GM18526 (cell line): ENCODE measurements around the gene WFS1.

Source experiments
- POLR2A ChIP-seq: IDR thresholded peaks from 3 replicates; pipeline ENCODE4 v1.6.1; 2011; ENCODE audit not compliant: insufficient read length; ENCODE audit errors: extremely low read depth

WFS1 gene

GRCh38 chr4:6329478-6330383 lies 60.1 kb downstream of the WFS1 start:
- TF ChIP-seq POLR2A: no peak

- TF ChIP-seq POLR2A: no peak
Measured at GRCh38 chr4:6330384-6330767, 60.7 kb downstream of the WFS1 start.

GRCh38 chr4:6331018-6331417 lies 61.4 kb downstream of the WFS1 start:
- no peak for TF ChIP-seq POLR2A

- no peak for TF ChIP-seq POLR2A
Measured at GRCh38 chr4:6331468-6331867, 61.8 kb downstream of the WFS1 start.

GRCh38 chr4:6332042-6332668 lies 62.5 kb downstream of the WFS1 start:
- TF ChIP-seq POLR2A: no peak

- TF ChIP-seq POLR2A: no peak
Measured at GRCh38 chr4:6332669-6333050, 63.0 kb downstream of the WFS1 start.

GRCh38 chr4:6333301-6334202 lies 63.9 kb downstream of the WFS1 start:
- TF ChIP-seq POLR2A: no peak

GRCh38 chr4:6334203-6334887 lies 64.7 kb downstream of the WFS1 start:
- no peak for TF ChIP-seq POLR2A

GRCh38 chr4:6335040-6335590 lies 65.5 kb downstream of the WFS1 start:
- no peak for TF ChIP-seq POLR2A

- no peak for TF ChIP-seq POLR2A
Measured at GRCh38 chr4:6336166-6336565, 66.5 kb downstream of the WFS1 start.

GRCh38 chr4:6337331-6337935 lies 67.8 kb downstream of the WFS1 start:
- TF ChIP-seq POLR2A: no peak

GRCh38 chr4:6338175-6338950 lies 68.7 kb downstream of the WFS1 start:
- TF ChIP-seq POLR2A: no peak

- no peak for TF ChIP-seq POLR2A
Measured at GRCh38 chr4:6338951-6339817, 69.5 kb downstream of the WFS1 start.
